Muscle layer of duodenum (tissue), 2 donors: ENCODE results near the gene SUGT1.
"Not testable (repeated sequence)": the region's sequence is repeated elsewhere in the genome, so short reads cannot be mapped to it uniquely, and the experiment has no call there.

Experiments used
- H3K27ac ChIP-seq: one replicate; pipeline ENCODE4 v1.7.0; 2013; ENCODE audit warnings: mild to moderate bottlenecking, low read length
- H3K27me3 ChIP-seq: one replicate; pipeline ENCODE4 v1.7.0; 2013; ENCODE audit warnings: low read depth, mild to moderate bottlenecking, control low read depth, low read length
- H3K36me3 ChIP-seq, 2 donors: one replicate each; pipeline ENCODE4 v1.7.0; 2013; ENCODE audit warnings: low read length in 2 of 2, control low read depth in 1 of 2, mild to moderate bottlenecking in 1 of 2; ENCODE audit not compliant: insufficient read depth in 2 of 2, control insufficient read depth in 1 of 2
- H3K4me1 ChIP-seq, 2 donors: one replicate each; pipeline ENCODE4 v1.7.0; 2013; ENCODE audit warnings: low read length in 2 of 2, mild to moderate bottlenecking in 2 of 2, control low read depth in 1 of 2, moderate library complexity in 1 of 2; ENCODE audit not compliant: insufficient read depth in 2 of 2, control insufficient read depth in 1 of 2
- H3K4me3 ChIP-seq, 2 donors: one replicate each; pipeline ENCODE4 v1.7.0; 2013; ENCODE audit warnings: low read length in 2 of 2, low read depth in 1 of 2, mild to moderate bottlenecking in 1 of 2
- H3K9me3 ChIP-seq, 2 donors: one replicate each; pipeline ENCODE4 v1.7.0; 2013; ENCODE audit warnings: low read length in 2 of 2, control low read depth in 1 of 2, mild to moderate bottlenecking in 1 of 2; ENCODE audit not compliant: control insufficient read depth in 1 of 2
- donor health status: healthy.

The SUGT1 gene

GRCh38 chr13:52711286-52711685, 58.6 kb downstream of the SUGT1 start:
- no peak overlapping the region for H3K4me3 ChIP-seq

GRCh38 chr13:52712385-52712784, 59.7 kb downstream of the SUGT1 start:
- Histone ChIP-seq H3K4me3 (no peak overlapping the region), H3K9me3 (no peaks in the 10 kb centered on the region), H3K4me1 (no peaks in the 10 kb centered on the region), H3K27ac (no peak overlapping the region), H3K36me3 (no peaks in the 10 kb centered on the region), H3K27me3 (no peaks in the 10 kb centered on the region)

More at GRCh38 chr13:52711286-52711685, 58.6 kb downstream of the SUGT1 start:
- H3K27ac ChIP-seq = no peak overlapping the region
- no peaks in the 10 kb centered on the region for H3K36me3 ChIP-seq
- H3K9me3 ChIP-seq = no peaks in the 10 kb centered on the region
- no peaks in the 10 kb centered on the region for H3K4me1 ChIP-seq
- no peaks in the 10 kb centered on the region for H3K27me3 ChIP-seq

GRCh38 chr13:52713894-52714293, 61.3 kb downstream of the SUGT1 start:
- Histone ChIP-seq H3K27me3 (no peaks in the 10 kb centered on the region), H3K4me3 (no peak overlapping the region), H3K9me3 (no peaks in the 10 kb centered on the region), H3K27ac (no peak overlapping the region), H3K4me1 (no peaks in the 10 kb centered on the region), H3K36me3 (no peaks in the 10 kb centered on the region)

- not testable (repeated sequence) for H3K36me3 ChIP-seq, H3K9me3 ChIP-seq, H3K4me3 ChIP-seq, H3K4me1 ChIP-seq, H3K27me3 ChIP-seq, H3K27ac ChIP-seq
Measured at GRCh38 chr13:52720904-52721303, 68.3 kb downstream of the SUGT1 start.

- H3K4me3 ChIP-seq, H3K9me3 ChIP-seq, H3K36me3 ChIP-seq, H3K4me1 ChIP-seq, H3K27ac ChIP-seq, H3K27me3 ChIP-seq: not testable (repeated sequence)
Measured at GRCh38 chr13:52721356-52721755, 68.7 kb downstream of the SUGT1 start.

GRCh38 chr13:52723181-52723580, 70.5 kb downstream of the SUGT1 start:
- no peak overlapping the region for H3K27ac ChIP-seq
- H3K9me3 ChIP-seq = no peaks in the 10 kb centered on the region
- no peaks in the 10 kb centered on the region for H3K36me3 ChIP-seq
- no peaks in the 10 kb centered on the region for H3K27me3 ChIP-seq
- no peaks in the 10 kb centered on the region for H3K4me1 ChIP-seq
- no peak overlapping the region for H3K4me3 ChIP-seq

- no peak overlapping the region for H3K4me3 ChIP-seq
- no peaks in the 10 kb centered on the region for H3K27me3 ChIP-seq
- no peaks in the 10 kb centered on the region for H3K36me3 ChIP-seq
- no peak overlapping the region for H3K27ac ChIP-seq
- H3K9me3 ChIP-seq = no peaks in the 10 kb centered on the region
- no peaks in the 10 kb centered on the region for H3K4me1 ChIP-seq
Measured at GRCh38 chr13:52725302-52725701, 72.7 kb downstream of the SUGT1 start.

GRCh38 chr13:52726258-52726657, 73.6 kb downstream of the SUGT1 start:
- Histone ChIP-seq H3K27ac (no peak overlapping the region), H3K27me3 (no peaks in the 10 kb centered on the region), H3K4me3 (no peak overlapping the region), H3K9me3 (no peaks in the 10 kb centered on the region), H3K4me1 (no peaks in the 10 kb centered on the region), H3K36me3 (no peaks in the 10 kb centered on the region)

GRCh38 chr13:52734075-52734623, 81.5 kb downstream of the SUGT1 start:
- H3K9me3 ChIP-seq = no peaks in the 10 kb centered on the region
- H3K27me3 ChIP-seq = peaks cover 11% of the 10 kb centered on the region
- peaks cover 0 to 12% of the 10 kb centered on the region in 2 donors for H3K4me1 ChIP-seq
- H3K36me3 ChIP-seq = no peaks in the 10 kb centered on the region
- H3K4me3 ChIP-seq = no peak overlapping the region
- H3K27ac ChIP-seq = no peak overlapping the region

- Histone ChIP-seq H3K4me1 (peaks cover 0 to 16% of the 10 kb centered on the region in 2 donors), H3K27ac (no peak overlapping the region), H3K9me3 (no peaks in the 10 kb centered on the region), H3K4me3 (no peak overlapping the region), H3K27me3 (peaks cover 29% of the 10 kb centered on the region), H3K36me3 (no peaks in the 10 kb centered on the region)
Measured at GRCh38 chr13:52736891-52737290, 84.3 kb downstream of the SUGT1 start.

GRCh38 chr13:52737451-52737850, 84.8 kb downstream of the SUGT1 start:
- H3K4me1 ChIP-seq = peaks cover 0 to 16% of the 10 kb centered on the region in 2 donors
- peaks cover 29% of the 10 kb centered on the region for H3K27me3 ChIP-seq
- H3K9me3 ChIP-seq = no peaks in the 10 kb centered on the region
- H3K36me3 ChIP-seq = no peaks in the 10 kb centered on the region
- H3K27ac ChIP-seq = no peak overlapping the region
- H3K4me3 ChIP-seq = no peak overlapping the region

- Histone ChIP-seq H3K27ac (no peak overlapping the region), H3K4me3 (peak overlapping the region in 1 of 2 donors; percentile 16), H3K27me3 (peaks cover 29% of the 10 kb centered on the region), H3K36me3 (no peaks in the 10 kb centered on the region), H3K4me1 (peaks cover 0 to 16% of the 10 kb centered on the region in 2 donors), H3K9me3 (no peaks in the 10 kb centered on the region)
Measured at GRCh38 chr13:52737965-52738364, 85.3 kb downstream of the SUGT1 start.
